GM08714 (cell line): ENCODE data around the gene NAA60.

Experiments used
- H3K4me3 ChIP-seq: fragments of 200-500 bp; sonication (Bioruptor generic); 2 replicates; pipeline ENCODE4 v1.5.1; 2014; ENCODE audit warnings: mild to moderate bottlenecking, low read length, inconsistent platforms
- ZNF274 ChIP-seq: IDR thresholded peaks from 2 replicates; pipeline ENCODE4 v1.6.1; 2012; ENCODE audit warnings: mild to moderate bottlenecking, low read depth, low read length

Gene NAA60

DNA sequence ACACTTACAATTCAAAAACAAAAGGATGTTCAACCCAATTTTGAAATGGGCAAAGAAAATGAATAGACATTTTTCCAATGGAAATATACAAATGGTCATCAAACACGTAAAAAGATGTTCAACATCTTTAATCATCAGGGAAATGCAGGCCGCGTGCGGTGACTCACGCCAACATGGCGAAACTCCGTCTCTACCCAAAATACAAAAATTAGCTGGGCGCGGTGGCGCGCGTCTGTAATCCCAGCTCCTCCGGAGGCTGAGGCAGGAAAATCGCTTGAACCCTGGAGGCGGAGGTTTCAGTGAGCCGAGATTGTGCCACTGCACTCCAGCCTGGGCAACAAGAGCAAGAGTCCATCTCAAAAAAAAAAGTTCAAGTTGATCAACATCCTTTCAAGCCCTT, 55.5 kb downstream of the NAA60 start:
- TF ChIP-seq ZNF274 = no peak
- no peak overlapping the region for H3K4me3 ChIP-seq

DNA sequence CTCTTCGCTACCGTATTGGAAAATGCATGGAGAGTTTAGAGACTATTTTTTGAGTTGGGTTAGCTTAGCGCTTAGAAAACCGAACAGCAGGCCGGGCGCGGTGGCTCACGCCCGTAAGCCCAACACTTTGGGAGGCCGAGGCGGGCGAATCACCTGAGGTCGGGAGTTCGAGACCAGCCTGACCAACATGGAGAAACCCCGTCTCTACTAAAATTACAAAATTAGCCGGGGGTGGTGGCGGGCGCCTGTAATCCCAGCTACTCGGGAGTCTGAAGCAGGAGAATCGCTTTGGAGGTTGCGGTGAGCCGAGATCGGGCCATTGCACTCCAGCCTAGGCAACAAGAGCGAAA, 57.9 kb downstream of the NAA60 start:
- peak overlapping the region; percentile 75 for H3K4me3 ChIP-seq

DNA sequence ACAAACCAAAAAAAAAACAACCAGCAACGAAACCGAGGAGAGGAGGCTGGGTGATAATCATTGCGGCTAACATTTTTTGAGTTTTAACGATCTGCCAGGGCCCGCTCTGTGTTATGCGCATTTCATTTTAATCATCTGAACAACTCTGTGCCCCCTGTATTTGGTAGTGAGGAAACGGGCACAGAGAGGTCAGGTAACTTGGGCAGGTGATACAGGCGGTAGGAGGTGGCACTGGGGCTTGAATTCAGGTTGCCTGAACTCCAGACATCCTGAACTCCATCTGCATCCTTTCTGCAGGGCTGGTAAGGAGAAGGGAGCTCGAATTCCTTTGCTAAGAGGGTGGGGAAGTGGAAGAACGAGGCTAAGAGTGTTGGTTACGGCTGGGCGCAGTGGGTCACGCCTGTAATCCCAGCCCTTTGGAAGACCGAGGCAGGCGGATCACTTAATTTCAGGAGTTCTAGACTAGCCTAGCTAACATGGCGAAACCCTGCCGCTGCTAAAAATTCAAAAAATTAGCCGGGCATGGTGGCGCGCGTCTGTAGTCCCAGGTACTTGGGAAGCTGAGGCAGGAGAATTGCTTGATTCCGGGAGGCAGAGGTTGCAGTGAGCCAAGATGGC, 58.4 kb downstream of the NAA60 start:
- TF ChIP-seq ZNF274 = no peak
- H3K4me3 ChIP-seq = peak overlapping the region; percentile 75; the same call in 1 of the 2 replicates

DNA sequence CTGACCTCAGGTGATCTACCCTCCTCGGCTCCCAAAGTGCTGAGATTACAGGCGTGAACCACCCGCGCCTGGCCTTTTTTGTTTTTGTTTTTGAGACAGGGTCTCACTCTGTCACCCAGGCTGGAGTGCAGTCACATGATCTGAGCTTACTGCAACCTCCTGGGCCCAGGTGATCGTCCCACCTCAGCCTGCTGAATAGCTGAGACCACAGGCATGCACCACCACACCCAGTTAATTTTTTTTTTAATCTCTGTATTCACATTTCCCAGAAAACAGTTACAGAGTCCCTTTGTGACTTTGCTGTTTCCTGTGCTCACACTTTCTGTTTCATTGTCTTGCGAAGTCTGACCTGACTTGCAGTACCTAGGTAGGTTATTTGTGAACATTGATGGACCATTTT, 60.0 kb downstream of the NAA60 start:
- H3K4me3 ChIP-seq = no peak overlapping the region
- TF ChIP-seq ZNF274 = no peak

DNA sequence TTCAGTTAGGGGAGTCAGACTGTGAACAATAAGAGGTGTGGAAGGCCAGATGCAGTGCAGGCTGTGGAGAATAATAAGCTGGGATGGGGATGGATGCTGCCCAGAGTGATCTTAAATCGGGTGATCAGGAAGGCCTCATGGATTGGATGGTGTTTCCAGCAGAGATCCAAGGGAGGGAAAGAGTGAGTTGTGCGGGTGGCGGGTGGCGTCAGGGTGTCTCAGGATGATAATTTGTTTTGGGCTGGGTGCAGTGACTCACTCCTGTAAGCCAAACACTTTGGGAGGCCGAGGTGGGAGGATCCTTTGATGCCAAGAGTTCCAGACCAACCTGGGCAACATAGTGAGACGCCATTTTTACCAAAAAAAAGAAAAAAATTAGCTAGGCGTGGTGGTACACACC, 65.3 kb downstream of the NAA60 start:
- no peak overlapping the region for H3K4me3 ChIP-seq
- no peak for TF ChIP-seq ZNF274

DNA sequence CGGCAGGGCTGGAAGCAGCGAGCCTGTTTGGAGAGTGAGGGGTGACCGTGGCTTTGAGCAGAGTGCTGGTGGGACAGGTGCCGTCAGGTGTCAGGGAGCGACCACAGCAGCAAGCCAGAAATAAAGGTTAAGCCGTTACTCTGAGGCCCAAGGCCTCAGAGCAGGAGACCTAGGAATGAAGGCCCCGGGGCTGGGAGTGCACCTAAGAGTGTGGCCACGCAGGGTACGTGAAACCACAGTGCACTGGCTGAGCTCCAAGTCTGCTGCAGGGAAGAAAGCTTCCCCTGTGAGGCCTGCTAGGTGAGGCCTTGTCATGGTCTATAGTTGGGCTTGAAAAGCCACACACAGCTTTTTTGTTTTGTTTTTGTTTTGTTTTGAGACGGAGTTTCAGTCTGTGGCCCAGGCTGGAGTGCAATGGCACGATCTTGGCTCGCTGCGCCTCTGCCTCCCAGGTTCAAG, 66.0 kb downstream of the NAA60 start:
- H3K4me3 ChIP-seq = no peak overlapping the region
- no peak for TF ChIP-seq ZNF274

DNA sequence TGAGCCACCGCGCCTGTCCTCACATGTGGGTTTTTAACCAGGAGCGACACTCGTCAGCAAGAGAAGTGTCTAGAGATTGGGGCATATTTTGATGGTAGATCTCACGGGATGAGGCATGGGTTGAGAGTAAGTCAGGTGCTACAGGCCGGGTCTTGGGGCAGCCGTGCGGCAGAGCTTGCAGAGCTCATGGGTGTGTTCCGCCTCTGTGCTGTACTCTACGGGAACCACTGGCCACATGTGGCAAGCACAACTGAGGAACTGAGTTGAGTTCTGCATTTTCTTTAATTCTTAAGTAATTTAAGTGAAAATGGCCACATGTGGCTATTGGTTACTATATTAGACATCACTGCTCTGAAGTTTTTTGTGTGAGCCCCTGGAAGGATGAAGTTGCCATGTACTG, 66.9 kb downstream of the NAA60 start:
- no peak overlapping the region for H3K4me3 ChIP-seq
- TF ChIP-seq ZNF274 = no peak

DNA sequence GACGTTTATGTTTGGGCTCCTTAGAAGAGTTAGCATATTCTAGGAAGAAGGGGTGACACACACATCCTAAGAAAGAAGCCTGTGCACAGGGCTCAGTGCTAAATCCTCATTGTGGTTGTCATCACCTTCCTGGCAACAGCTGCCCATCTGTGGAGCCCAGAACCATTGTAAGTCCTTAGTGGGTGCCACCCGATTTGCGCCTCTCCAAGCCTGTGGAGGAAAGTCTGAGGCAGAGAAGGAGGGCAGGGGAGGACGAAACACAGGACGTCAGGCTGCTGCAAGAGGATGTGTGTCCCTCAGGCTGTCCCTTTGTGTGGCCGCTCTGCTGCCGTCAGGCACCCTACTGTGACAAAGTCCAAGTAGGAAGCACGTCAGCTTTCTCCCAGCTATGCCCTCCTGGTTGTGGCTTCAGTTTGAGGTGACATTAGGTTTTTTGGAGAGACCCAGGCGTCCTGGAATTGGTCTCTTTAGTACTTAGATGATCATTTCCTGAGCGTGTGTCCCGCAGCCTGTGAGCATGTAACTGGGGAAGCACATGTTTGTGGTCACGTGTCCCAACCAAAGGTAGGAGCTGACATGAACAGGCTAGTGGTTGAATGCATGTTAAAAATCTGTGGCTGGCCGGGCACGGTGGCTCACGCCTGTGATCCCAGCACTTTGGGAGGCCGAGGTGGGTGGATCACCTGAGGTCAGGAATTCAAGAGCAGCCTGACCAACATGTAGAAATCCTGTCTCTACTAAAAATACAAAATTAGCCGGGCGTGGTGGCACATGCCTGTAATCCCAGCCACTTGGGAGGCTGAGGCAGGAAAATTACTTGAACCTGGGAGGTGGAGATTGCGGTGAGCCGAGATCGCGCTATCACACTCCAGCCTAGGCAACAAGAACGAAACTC, 68.1 kb downstream of the NAA60 start:
- no peak for TF ChIP-seq ZNF274
- H3K4me3 ChIP-seq = no peak overlapping the region

DNA sequence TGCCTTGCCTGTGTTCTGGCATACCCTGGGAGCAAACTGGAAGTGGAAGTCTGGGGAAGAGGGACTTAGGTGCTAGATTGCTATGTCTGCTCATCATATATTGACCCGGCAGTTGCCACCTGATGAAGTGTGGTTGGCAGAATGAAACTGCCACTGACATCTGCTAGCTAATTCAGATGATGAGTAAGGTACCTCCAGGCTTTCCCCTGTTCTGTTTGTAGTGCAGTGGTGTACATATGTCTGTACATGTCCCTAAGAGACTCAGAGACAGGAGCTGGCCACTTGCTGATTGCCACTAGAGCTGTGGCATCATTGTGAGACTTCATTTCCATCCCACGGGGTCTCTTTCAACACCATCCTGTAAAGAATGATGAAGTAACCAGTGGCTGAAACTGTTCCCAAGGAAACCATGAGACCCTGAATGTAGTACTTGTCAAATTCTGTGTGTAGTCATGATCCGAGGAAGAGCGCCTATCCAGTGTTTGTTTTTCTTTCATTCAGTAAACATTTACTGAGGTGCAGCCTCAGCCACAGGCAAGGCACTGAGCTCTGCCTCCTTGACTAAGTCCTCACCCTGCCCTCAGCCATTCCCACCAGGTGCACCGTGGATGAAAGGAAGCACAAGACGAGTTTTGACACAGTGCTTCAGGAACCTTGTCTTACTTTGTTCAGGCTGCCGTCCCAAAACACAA, 70.6 kb downstream of the NAA60 start:
- TF ChIP-seq ZNF274 = no peak
- H3K4me3 ChIP-seq = no peak overlapping the region

DNA sequence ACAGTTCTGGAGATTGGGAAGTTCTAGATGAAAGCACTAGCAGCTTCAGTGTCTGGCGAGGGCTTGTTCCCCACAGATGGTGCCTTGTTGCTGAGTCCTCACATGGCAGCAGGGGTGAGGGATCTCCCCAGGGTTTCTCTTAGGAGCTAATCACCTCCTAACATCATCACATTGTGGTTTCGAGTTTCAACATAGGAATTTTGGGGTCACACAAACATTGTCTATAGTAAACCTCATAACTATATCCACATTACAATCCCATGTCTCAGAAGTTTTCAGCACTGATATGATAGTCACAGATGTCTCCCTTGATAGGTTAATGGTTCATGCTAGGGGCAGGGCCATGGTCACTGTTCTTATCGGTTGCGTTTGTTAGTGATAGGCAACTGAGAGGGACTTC, 71.1 kb downstream of the NAA60 start:
- no peak overlapping the region for H3K4me3 ChIP-seq
- no peak for TF ChIP-seq ZNF274

DNA sequence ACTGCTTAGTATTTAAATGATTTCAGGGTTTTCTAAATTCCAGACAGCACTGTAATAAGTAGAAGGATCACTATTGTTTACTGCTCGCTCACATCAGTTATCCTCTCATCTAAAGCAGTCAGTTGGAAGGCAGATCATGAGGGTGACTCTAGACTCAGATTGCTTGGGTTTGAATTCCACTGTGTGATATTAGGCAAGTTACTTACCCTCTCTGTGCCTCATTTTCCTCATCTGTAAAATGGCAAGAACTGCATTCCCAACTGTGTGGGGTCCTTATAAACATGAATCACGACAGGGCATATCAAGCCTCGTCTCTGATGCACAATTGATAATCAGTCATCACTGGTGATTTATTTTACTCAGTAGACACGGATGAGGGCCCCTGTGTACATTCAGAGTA, 72.4 kb downstream of the NAA60 start:
- TF ChIP-seq ZNF274 = no peak
- H3K4me3 ChIP-seq = no peak overlapping the region

GRCh38 chr16:3518292-3518985, 75.0 kb downstream of the NAA60 start:
- no peak overlapping the region for H3K4me3 ChIP-seq
- TF ChIP-seq ZNF274 = no peak

GRCh38 chr16:3518986-3519348, 75.5 kb downstream of the NAA60 start:
- TF ChIP-seq ZNF274 = no peak
- no peak overlapping the region for H3K4me3 ChIP-seq

GRCh38 chr16:3519581-3519980, 76.1 kb downstream of the NAA60 start:
- TF ChIP-seq ZNF274 = no peak
- no peak overlapping the region for H3K4me3 ChIP-seq
